H1 (cell line): ENCODE results near the gene AGAP1. TPM values are rescaled to one million over a fixed set of nuclear protein-coding genes. Genes with fewer than 3 reads are reported as not detected.

Experiments
- CHD2 ChIP-seq: IDR thresholded peaks from 2 replicates; pipeline ENCODE4 v1.6.1; 2012; ENCODE audit warnings: low read length, improper control_type of control experiment
- CHD7 ChIP-seq: fragments of 300-600 bp; sonication (generic); IDR thresholded peaks from 2 replicates; pipeline ENCODE4 v1.7.1; 2012; ENCODE audit warnings: low read length, moderate library complexity, mild to moderate bottlenecking, inconsistent platforms; ENCODE audit not compliant: insufficient replicate concordance
- CTCF ChIP-seq, 3 experiments: IDR thresholded peaks; 1 replicate in 2 of 3; 2 replicates in 1 of 3; pipeline versions ENCODE4 v1.5.1 to v1.6.1; 2011; ENCODE audit warnings: low read length in 3 of 3, mild to moderate bottlenecking in 3 of 3, inconsistent platforms in 2 of 3, low read depth in 1 of 3, moderate library complexity in 1 of 3; ENCODE audit not compliant: insufficient read depth in 1 of 3; ENCODE audit errors: control extremely low read depth in 1 of 3
- EP300 ChIP-seq, 2 experiments: IDR thresholded peaks; 1 replicate in 1 of 2; 2 replicates in 1 of 2; pipeline ENCODE4 v1.6.1; 2011 to 2012; ENCODE audit warnings: low read depth in 2 of 2, low read length in 2 of 2, mild to moderate bottlenecking in 2 of 2, borderline replicate concordance in 1 of 2, inconsistent platforms in 1 of 2, moderate library complexity in 1 of 2
- MAFK ChIP-seq: IDR thresholded peaks from 2 replicates; pipeline ENCODE4 v1.6.1; 2012; ENCODE audit warnings: low read depth, mild to moderate bottlenecking, improper control_type of control experiment, low read length
- SAP30 ChIP-seq: fragments of 300-600 bp; sonication (generic); IDR thresholded peaks from 2 replicates; pipeline ENCODE4 v1.7.1; 2012; ENCODE audit warnings: low read length, moderate library complexity, mild to moderate bottlenecking, inconsistent platforms; ENCODE audit not compliant: insufficient read depth, insufficient replicate concordance
- polyA plus RNA-seq, 7 experiments: library from polyadenylated mRNA; depleted of rRNA in 3 of 7; stranded (reverse) in 5 of 7; unstranded in 2 of 7; fragments of >200 nt in 5 of 7; fragments of 200-250 nt in 2 of 7; gene quantifications; 1 replicate in 5 of 7; 2 replicates in 1 of 7; 4 replicates in 1 of 7; pipeline versions ENCODE4 v1.2.1 to v1.2.3, GENCODE V29; 2011 to 2013; ENCODE audit warnings: missing spikeins in 2 of 7, mixed read lengths in 2 of 7
- total RNA-seq: library from RNA; stranded (reverse); fragmentation: NEBNext Ultra II Directional; extraction: Animal tissue kit (Norgen Biotek cat#: 25700); gene quantifications from 2 replicates; pipeline ENCODE4 v1.2.1, GENCODE V29; 2021
- TF ChIP-seq, protein P1 (sequence below): IDR thresholded peaks from 2 replicates; pipeline ENCODE4 v1.6.1; 2012; ENCODE audit warnings: low read length, inconsistent platforms

Gene AGAP1
- total and polyA plus RNA-seq, 2 of the 8 experiments (the other 6 are each of a cell fraction or from before 2014, with no cell fraction given) = 18.1 to 39.4 TPM

DNA sequence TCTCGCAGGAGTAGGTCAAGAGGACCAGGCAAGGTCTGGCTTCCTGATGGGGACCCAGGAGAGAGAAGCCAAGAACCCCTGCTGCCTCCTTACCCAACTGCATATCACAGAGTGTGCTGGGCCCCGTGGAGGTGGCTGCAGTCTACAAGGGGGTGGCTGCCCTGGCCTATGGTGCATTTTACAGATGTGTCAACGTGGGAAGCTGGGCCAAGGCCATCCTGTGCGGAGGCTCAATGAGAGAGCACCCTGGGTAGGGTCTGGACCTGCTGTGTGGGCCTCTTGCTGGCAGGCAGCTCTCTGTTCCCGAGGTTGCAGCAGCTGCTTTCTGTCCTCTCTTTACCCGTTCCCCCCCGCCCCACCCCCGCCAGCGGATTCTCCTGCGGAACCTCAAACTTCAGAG is 612.9 kb downstream of the AGAP1 start (continued):
- TF ChIP-seq CHD7 = no peak
- TF ChIP-seq CTCF (IDR thresholded peaks at IDR 0.05; ENCODE audit: control extremely low read depth in 1 of 3, insufficient read depth in 1 of 3, low read depth in 1 of 3, low read length in 3 of 3) = no peak
- TF ChIP-seq EP300 (IDR thresholded peaks at IDR 0.05; ENCODE audit: borderline replicate concordance in 1 of 2, low read depth in 2 of 2, low read length in 2 of 2) = no peak
- no peak for TF ChIP-seq SAP30
- TF ChIP-seq MAFK = no peak
- TF ChIP-seq CHD2 = no peak
- TF ChIP-seq, protein P1, sequence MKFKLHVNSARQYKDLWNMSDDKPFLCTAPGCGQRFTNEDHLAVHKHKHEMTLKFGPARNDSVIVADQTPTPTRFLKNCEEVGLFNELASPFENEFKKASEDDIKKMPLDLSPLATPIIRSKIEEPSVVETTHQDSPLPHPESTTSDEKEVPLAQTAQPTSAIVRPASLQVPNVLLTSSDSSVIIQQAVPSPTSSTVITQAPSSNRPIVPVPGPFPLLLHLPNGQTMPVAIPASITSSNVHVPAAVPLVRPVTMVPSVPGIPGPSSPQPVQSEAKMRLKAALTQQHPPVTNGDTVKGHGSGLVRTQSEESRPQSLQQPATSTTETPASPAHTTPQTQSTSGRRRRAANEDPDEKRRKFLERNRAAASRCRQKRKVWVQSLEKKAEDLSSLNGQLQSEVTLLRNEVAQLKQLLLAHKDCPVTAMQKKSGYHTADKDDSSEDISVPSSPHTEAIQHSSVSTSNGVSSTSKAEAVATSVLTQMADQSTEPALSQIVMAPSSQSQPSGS = no peak
